Measurements from ENCODE around the gene DNAAF8.

DNA sequence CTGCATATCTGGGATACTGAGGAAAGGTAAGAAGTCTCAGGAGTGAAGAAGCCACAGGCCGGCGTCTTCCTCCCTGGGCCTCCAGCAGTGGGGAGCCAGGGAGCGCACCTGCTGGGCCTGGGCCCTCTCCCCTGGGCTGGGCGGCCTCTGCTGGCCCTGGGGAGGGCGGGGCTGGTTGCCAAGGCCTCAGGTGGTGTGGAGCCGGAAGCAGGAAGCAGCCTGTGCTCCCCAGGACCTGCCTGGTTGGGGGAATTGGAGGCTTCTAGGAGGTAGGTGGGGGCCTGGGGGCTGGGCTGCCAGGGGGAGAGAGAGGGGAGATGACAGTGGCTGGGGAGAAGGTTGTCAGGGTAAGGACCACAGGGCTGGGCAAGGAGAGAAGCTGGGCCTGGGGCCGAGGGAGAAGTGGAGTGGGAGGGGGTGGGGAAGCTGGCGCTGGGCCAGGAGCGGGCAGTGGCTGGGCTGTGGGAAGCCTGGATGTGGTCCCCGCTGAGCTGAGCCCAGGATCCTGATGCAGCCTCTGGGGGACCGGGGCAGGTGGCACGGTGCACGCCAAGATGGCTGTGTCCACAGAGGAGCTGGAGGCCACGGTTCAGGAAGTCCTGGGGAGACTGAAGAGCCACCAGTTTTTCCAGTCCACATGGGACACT lies 61.0 kb downstream of the DNAAF8 start, which contains the start of gene SMIM22:
- TF ChIP-seq POLR2A (IDR thresholded peaks at IDR 0.05) (peak in 1 of 2 donors; percentile 9), EP300 (IDR thresholded peaks at IDR 0.05) (no peak)
- TF ChIP-seq, protein P1, sequence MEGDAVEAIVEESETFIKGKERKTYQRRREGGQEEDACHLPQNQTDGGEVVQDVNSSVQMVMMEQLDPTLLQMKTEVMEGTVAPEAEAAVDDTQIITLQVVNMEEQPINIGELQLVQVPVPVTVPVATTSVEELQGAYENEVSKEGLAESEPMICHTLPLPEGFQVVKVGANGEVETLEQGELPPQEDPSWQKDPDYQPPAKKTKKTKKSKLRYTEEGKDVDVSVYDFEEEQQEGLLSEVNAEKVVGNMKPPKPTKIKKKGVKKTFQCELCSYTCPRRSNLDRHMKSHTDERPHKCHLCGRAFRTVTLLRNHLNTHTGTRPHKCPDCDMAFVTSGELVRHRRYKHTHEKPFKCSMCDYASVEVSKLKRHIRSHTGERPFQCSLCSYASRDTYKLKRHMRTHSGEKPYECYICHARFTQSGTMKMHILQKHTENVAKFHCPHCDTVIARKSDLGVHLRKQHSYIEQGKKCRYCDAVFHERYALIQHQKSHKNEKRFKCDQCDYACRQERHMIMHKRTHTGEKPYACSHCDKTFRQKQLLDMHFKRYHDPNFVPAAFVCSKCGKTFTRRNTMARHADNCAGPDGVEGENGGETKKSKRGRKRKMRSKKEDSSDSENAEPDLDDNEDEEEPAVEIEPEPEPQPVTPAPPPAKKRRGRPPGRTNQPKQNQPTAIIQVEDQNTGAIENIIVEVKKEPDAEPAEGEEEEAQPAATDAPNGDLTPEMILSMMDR (IDR thresholded peaks at IDR 0.05) = no peak
